HG03066 (cell line): ENCODE data around the gene ATP8B2.
"Not testable (repeated sequence)": the region's sequence is repeated elsewhere in the genome, so short reads cannot be mapped to it uniquely, and the experiment has no call there.

Source experiments
- ATAC-seq: cut with Tn5 transposase; IDR thresholded peaks from one replicate; pipeline ENCODE4 v1.9.1; 2021; ENCODE audit warnings: low read depth; ENCODE audit not compliant: unreplicated experiment

ATP8B2 gene, protein sequence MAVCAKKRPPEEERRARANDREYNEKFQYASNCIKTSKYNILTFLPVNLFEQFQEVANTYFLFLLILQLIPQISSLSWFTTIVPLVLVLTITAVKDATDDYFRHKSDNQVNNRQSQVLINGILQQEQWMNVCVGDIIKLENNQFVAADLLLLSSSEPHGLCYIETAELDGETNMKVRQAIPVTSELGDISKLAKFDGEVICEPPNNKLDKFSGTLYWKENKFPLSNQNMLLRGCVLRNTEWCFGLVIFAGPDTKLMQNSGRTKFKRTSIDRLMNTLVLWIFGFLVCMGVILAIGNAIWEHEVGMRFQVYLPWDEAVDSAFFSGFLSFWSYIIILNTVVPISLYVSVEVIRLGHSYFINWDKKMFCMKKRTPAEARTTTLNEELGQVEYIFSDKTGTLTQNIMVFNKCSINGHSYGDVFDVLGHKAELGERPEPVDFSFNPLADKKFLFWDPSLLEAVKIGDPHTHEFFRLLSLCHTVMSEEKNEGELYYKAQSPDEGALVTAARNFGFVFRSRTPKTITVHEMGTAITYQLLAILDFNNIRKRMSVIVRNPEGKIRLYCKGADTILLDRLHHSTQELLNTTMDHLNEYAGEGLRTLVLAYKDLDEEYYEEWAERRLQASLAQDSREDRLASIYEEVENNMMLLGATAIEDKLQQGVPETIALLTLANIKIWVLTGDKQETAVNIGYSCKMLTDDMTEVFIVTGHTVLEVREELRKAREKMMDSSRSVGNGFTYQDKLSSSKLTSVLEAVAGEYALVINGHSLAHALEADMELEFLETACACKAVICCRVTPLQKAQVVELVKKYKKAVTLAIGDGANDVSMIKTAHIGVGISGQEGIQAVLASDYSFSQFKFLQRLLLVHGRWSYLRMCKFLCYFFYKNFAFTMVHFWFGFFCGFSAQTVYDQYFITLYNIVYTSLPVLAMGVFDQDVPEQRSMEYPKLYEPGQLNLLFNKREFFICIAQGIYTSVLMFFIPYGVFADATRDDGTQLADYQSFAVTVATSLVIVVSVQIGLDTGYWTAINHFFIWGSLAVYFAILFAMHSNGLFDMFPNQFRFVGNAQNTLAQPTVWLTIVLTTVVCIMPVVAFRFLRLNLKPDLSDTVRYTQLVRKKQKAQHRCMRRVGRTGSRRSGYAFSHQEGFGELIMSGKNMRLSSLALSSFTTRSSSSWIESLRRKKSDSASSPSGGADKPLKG

DNA sequence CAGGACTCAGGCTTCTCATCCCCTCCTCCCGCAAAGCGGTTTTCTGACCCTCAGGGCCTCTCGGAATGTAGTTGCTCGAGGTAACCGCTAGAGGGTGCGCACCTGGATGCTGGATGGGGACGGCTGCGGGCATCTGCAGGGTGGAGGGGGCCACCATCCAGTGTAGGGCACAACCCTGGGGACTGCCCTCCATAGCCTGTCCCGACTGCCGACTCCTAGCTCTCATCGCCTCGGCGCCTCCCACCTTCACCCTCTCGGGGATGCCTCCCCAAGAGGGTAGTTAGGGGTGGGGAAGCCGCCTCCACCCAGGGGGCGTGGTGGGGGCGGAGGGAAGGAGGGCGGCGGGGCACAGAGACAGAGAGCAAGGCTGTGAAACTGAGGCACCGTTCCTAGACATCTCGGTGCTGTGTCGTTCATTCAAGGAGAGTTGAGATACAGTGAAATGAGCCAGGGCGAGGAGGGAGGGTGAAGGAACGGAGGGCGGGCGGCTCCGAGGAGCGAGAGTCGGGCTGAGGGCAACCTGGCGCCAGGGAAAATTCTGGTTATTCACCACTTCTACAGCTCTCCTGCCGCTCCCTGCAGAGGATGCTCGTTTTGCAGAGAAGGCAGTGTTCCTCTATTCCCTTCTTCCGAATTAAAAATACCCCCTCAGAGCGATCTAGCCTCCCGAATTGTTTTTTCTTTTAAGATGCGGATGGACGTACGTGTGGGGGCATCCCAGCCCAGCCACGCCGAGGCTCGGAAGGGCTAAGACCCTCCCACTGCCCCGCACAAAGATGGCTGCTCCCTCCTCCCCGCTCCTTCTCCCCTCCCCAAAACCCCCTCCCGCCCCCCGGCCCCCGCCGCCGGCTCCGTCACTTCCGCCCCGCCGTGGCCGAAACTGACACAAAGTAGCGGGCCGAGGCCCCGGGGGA lies at the start of gene ATP8B2:
TSS of gene ATP8B2 (plus strand) at position 857 of the 914 bp plus-strand sequence. CDS start 2,617 bp downstream, outside the sequence.
- peak; percentile 49 for ATAC-seq

DNA sequence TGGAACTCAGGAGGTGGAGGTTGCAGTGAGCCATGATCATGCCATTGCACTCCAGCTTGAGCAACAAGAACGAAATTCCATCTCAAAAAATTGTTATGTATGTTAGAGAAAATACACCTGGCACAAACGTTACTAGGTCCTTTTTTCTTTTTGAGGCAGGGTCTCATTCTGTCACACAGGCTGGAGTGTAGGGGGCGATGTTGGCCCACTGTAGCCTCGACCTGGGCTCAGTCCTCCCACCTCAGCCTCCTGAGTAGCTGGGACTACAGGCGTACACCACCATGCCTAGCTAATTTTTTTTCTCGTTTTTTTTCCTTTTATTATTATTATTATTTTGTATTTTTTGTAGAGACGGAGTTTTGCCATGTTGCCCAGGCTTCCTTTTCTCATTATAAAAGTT lies 48.5 kb upstream of the ATP8B2 start:
- ATAC-seq: no peak

DNA sequence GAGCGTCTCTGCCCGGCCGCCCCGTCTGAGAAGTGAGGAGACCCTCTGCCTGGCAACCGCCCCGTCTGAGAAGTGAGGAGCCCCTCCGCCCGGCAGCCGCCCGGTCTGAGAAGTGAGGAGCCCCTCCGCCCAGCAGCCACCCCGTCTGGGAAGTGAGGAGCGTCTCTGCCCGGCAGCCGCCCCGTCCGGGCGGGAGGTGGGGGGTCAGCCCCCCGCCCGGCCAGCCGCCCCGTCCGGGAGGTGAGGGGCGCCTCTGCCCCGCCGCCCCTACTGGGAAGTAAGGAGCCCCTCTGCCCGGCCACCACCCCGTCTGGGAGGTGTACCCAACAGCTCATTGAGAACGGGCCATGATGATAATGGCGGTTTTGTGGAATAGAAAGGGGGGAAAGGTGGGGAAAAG lies 37.7 kb upstream of the ATP8B2 start:
- ATAC-seq: not testable (repeated sequence)

DNA sequence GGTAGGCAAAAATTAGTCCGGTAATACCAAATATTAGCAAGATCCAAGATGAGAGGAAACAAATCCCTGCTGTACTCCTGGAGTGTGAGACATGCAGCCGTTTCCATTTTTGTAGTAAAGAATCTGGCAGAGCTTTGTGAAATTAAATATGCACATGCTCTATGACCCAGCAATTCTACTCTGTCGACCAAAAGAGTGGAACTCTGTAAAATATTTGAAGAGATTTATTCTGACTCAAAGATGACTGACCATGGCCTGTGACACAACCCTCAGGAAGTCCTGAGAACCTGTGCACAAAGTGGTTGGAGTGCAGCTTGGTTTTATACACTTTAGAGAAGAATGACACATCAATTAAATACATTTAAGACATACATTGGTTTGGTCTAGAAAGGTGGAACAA lies 36.7 kb upstream of the ATP8B2 start:
- ATAC-seq: no peak

DNA sequence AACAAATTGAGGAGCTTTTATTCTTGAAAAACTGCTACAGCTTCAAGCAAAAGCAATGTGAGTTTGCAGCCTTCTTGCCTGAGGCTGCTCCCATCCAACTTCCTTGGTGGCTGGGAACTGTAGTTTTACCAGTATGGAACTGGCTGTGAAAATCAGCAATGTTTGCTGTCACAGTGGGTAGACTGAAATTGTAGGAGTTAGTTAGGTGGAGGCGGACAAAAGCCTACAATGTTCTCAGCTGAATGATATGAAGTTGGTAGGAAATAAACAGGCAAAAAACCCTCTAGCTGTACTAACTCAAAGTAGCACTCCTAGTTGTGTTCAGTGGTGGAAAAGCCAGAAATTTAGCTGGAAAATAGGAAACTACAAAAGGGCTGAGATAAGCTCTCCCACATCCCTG lies 34.4 kb upstream of the ATP8B2 start:
- no peak for ATAC-seq

DNA sequence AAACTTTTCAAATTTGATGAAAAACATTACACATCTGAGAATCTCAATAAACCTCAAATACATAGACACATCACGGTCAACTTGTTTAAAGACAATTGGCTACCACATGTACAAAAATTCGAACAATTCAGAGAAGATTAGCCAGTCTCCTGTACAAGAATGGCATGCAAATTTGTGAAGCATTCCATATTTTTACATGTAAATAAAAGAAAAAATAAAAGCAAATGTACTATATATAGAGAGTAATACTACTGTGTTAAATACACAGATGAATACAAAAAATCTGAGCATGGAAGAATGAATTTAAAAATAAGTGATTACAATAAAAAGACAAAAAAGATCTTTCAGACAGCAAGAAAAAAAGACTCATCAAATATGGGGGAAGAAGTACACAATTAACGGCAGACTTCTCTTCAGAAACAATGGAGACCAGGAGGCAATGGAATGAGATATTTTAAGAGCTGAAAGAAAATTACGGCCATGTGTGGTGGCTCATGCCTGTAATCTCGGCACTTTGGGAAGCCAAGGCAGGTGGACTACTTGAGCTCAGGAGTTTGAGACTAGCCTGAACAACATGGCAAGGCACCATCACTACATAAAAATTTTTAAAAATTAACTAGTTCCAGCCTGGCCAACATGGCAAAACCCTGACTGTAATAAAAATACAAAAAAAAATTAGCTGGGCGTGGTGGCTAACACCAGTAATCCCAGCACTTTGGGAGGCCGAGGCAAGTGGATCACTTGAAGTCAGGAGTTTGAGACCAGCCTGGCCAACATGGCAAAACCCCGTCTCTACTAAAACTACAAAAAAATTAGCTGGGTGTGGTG lies 29.7 kb upstream of the ATP8B2 start:
- ATAC-seq: no peak

DNA sequence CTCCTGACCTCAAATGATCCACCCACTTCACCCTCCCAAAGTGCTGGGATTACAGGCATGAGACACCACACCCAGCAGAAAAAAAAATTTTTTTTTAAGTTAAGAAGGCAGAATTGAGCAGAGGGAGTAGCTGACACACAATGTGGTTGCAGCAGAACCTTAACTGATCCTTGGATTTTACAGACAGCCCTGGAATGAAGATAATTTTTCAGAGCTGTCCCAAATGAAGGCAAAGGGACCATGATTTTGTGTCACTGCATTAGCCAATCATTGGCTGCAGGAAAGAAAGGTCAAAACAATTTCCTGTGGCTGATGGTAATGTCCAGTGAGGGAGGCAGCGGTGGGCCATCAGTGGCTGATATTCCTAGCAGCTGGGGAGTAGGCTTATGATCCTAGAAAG lies 23.7 kb upstream of the ATP8B2 start:
- no peak for ATAC-seq

DNA sequence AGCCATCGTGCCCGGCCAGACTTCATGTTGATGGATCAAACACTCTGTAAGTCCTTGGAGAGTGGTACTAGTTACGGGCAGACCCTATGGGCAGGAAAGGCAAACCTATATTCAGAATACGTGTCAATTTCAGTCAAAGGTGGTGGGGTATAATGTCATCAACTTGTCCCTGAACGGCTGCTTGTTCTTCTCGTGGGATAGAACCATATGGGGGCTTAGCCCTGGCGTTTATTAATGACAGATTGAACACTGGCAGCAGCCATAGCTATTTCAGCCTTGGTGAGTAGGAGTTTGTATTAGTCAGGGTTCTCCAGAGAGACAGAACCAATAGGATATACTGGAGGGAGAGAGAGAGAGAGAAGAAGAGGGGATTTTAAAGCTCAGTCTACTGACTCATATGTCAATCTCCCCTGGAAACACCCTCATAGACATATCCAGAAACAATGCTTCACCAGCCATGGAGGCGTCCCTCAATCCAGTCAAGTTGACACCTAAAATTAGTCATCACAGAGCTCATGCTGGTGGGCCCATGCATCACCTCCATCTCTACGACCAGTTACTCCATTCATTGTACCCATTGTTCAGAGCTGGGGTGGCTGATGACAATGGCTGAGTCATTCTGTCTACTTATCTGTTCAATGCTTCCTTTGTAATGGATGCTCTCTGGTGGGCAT lies 20.5 kb upstream of the ATP8B2 start:
- ATAC-seq: no peak

DNA sequence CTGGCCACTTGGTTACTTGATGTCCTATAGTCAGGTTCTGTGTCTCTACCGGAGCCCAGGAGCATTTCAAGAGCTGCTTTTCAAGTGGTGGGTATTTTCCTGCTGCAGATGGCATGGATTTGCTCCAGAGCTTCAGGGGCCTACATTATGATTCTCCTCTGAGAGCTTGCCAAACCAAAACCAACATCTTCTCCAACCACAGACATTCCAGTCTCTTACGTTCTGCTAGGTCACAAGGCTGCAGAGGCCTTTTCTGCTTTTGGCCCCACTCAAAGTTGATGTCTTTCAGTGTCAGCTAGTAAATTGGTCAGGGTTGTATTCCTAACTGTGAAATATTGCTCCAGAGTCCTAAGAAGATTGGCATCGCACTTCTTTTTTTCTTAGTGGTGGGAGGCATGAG lies 19.2 kb upstream of the ATP8B2 start:
- ATAC-seq: no peak

DNA sequence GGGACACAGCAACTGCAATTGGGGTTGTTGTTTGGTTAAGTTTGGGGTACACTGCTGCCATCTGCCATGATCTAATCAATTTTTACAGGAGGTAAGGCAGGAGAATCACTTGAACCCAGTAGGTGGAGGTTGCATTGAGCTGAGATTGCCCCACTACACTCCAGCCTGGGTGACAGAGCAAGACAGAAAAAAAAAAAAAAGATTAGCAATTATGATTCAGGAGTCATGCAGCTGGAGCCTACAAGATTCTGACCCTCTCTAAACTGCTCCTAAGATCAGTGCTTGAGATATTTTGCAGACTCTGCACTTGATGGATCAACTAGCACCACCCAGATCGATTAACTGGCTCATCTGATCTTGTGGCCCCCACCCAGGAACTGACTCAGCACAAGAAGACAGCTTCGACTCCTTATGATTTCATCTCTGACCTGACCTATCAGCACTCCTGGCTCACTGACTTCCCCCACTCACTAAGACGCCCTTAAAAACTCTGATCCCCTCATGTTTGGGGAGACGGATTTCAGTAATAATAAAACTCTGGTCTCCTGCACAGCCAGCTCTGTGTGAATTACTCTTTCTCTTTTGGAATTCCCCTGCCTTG lies 17.6 kb upstream of the ATP8B2 start:
- ATAC-seq: not testable (repeated sequence)

DNA sequence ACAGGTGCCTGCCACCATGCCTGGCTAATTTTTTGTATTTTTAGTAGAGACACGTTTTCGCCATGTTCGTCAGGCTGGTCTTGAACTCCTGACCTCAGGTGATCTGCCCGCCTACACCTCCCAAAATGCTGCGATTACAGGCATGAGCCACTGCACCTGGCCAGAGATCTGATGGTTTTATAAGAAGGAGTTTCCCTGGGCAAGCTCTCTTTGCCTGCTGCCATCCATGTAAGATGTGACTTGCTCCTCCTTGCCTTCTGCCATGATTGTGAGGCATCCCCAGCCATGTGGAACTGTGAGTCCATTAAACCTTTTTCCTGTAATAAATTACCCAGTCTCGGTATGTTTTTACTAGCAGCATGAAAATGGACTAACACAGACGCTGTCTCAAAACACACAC lies 16.2 kb upstream of the ATP8B2 start:
- ATAC-seq: not testable (repeated sequence)

DNA sequence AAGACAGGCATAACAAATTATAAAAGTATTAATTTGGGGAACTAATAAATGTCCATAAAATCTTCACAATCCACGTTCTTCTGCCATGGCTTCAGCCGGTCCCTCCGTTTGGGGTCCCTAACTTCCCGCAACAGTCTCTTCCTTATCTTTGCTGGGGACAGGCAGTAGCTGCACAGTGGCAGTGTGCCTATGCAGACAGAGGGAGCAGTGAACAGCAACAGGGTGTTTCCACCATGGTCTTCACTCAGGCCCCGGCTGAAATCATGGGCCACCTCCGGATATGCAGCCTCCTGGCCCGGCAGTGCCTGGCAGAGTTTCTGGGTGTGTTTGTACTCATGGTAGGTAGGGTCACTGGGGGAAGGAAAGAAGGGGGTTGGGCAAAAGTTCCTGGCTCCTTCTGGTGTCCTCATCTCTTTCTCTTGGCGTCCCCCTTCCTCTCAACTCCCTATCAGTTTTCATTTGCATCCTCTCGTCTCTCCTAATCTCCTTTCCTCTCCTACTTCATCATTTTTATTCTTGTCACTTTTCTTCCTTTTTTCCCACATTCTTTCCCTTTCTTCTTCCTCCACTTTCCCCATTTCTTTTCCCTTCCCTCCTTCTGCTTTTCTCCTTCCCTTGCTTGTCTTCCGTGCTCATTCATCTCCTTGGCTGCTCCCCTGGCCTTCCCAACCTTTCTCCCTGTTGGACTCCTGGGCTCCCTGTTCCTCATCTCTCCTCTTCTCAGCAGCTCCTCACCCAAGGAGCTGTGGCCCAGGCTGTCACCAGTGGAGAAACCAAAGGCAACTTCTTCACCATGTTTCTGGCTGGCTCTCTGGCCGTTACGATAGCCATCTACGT lies 12.9 kb upstream of the ATP8B2 start:
- not testable (repeated sequence) for ATAC-seq

DNA sequence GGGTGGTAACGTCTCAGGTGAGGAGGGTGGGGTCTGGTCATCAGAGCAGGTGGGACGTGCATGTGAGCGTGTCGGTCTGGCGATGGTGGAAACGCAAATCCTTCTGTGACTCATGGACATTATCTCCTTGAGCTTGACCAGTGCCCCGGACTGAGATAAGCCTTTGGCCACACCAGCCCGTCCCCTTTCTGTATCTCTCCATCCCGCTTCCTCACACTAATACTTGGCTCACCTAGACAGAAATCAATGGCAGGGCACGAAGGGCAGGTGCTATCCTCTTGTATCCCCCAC lies 12.3 kb upstream of the ATP8B2 start:
- ATAC-seq: no peak

DNA sequence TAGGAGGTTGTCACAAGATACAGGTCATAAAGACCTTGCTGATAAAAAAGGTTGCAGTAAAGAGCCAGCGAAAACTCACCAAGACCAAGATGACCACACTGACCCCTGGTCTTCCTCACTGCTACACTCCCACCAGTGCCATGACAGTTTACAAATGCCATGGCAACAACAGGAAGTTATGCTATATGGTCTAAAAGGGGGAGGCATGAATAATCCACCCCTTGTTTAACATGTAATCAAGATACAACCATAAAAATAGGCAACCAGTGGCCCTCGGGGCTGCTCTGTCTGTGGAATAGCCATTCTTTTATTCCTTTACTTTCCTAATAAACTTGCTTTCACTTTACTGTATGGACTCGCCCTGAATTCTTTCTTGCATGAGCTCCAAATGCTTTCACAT lies 11.1 kb upstream of the ATP8B2 start:
- not testable (repeated sequence) for ATAC-seq

DNA sequence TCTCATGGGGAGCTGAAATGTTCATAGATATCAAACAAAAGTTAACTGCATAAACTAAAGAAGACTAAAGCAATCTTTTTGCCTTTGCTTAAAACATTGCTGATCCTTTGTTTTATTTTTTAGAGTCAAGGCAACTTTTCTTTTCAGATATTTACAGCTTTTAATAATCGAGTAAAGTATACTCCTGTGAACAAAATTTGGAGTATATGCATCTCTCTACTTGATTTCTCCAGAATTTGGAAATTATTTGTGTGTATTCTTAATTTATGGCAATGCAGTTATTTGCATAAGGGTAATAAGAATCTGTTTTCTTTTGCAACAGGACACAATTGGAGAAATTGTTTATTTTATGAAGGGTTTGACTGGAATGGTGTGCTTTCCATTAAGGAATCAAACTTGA lies 8.6 kb upstream of the ATP8B2 start:
- ATAC-seq: no peak

DNA sequence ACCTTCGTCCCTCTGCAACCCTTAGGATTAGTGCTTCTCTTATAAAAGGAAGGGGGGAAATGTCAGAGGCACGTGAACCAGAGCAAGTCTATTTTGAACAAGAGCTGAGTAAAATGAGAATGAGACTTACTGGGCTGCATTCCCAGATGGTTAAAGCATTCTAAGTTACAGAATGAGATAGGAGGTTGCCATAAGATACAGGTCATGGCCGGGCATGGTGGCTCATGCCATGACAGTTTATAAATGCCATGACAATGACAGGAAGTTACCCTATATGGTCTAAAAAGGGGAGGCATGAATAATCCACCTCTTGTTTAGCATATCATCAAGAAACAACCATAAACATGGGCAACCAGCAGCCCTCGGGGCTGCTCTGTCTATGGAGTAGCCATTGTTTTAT lies 6.9 kb upstream of the ATP8B2 start:
- ATAC-seq: no peak

DNA sequence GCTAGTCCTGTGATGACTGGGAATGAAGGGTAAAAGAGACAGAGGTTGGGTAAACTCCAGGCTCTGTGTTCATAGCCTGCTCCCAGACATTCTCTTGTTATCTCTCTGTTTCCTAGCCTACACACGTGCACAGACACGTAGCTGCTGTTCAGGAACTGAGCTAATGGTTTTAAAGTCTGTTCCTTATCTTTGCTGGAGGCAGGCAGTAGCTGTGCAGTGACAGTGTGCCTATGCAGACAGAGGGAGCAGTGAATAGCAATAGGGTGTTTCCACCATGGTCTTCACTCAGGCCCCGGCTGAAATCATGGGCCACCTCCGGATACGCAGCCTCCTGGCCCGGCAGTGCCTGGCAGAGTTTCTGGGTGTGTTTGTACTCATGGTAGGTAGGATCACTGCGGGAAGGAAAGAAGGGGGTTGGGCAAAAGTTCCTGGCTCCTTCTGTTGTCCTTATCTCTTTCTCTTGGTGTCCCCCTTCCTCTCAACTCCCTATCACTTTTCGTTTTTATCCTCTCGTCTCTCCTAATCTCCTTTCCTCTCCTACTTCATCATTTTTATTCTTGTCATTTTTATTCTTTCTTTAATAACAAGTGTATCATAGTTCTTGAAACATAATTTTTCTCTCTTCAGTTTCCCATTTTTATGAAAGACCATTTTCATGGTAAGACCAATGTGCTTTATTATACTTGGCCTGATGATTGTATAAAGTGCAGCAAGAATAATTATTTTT lies 4.3 kb upstream of the ATP8B2 start, which contains the start of gene AQP10:
TSS of gene AQP10 (plus strand) at position 212 of the 727 bp plus-strand sequence. CDS start at position 275, 63 bp downstream.
- no peak for ATAC-seq
